ENCODE data around the gene TMEM120A.

Gene TMEM120A

DNA sequence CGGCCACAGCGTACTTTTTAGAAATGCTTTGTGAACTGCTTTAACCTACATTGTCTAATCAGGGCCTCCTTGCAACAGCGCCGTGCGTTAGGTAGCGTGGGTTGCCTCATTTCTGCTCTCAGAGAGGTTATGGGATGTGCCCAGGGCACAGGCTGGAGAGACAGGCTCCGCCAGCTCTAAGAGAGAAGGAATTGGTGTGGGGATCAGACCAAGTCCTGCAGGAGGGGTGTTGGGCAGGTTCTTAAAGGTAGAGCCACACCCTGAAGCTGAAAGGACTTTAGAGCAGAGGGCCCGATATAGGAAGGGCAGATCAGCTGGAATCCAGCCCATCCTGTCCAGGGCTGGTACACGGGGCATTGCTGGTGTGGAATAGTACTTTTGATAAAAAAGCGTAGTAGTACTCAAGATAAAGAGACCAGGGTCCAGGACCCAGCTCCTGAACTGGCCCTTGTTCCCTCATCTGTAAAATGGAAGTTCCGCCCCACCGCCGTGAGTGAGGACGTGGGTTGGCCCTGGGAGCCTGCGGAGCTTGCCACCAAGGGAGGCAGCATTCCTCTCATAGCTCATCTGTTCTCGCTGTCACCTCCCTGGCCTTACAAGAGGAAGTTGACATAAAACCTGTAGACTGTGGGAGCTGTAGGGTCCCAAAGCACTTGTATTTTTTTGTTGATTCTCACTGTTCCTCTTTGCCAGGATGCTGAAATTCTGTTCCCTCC lies 37.2 kb downstream of the TMEM120A start:
- DNase-seq (ENCODE audit: low spot score), result no peak

DNA sequence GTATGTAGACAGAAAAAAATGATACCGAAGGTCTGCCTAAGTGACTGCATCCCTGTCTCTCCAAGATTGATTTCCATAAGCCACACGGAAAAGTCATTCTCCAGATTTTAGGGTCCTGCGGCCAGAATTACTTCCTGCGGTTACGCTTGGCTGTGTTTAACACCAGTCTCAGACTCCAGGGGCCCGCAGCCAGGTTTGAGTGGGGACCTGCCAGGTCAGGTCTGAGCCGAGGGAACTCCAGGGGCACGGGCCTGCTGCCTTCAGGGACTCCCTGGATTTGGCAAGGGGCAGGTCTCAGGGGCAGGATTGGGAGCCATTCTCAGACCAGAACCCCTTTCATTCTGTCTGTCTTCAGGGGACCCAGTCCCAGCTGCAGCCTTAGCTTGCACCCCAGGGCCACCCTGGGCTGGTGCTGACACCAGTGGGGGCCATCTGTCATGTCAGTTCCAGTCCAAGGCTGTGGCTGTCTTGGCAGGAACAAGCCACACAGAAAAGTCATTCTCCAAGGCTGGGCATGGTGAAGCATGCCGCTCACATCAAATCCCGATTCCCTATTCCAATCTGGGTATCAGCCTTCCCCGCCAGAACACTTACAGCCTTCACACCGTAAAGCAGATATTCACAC lies 39.0 kb downstream of the TMEM120A start:
- no peak for DNase-seq (ENCODE audit: low spot score)

DNA sequence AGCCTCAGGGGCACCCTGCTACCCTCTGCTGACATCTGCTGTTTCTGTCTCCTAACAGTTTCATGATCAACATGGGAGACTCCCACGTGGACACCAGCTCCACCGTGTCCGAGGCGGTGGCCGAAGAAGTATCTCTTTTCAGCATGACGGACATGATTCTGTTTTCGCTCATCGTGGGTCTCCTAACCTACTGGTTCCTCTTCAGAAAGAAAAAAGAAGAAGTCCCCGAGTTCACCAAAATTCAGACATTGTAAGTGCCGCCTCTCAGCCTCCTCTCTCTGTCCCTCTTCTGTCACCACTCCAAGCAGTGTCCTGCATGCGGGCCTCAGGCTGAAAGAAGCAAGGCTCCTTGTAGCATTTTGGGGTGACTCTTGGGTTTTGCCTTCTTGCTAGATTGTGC lies 40.5 kb downstream of the TMEM120A start:
- no peak for DNase-seq (ENCODE audit: low spot score)

DNA sequence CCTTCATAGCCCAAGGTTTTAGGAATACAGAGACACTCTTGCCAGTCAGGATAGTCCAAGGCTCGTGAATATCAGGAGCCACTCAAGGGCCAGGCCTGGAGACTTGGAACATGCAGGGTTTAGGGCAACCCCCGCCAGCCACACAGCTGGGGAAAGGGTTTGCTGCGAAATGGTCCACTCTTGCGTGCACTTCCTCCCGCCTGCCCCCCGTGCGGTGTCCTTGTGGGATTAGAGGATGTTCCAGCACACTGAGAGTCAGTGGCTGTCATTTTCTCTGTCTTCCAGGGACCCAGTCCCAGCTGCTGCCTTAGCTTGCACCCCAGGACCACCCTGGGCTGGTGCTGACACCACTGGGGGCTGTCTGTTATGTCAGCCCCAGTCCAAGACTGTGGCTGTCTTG lies 41.0 kb downstream of the TMEM120A start:
- DNase-seq (ENCODE audit: low spot score), result no peak

DNA sequence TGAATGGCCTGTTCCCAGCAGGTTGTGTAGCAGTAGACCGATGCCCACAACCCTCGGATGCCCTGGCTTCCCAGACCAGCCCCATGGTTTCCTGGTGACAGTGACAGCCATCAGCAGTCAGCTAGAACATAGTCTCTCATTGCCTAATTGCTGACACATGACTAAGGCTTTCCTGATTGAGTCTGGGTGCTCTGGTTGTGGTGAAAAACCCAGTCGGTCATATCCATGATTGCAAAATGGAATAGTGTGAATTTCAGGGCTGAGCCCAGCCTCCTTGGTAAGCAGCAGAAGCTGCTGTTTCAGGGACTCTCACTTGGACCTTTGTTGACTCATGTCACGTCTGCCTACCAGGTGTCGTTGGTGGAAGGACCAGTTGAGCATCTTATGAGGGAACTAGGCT lies 42.9 kb downstream of the TMEM120A start:
- no peak for DNase-seq (ENCODE audit: low spot score)

DNA sequence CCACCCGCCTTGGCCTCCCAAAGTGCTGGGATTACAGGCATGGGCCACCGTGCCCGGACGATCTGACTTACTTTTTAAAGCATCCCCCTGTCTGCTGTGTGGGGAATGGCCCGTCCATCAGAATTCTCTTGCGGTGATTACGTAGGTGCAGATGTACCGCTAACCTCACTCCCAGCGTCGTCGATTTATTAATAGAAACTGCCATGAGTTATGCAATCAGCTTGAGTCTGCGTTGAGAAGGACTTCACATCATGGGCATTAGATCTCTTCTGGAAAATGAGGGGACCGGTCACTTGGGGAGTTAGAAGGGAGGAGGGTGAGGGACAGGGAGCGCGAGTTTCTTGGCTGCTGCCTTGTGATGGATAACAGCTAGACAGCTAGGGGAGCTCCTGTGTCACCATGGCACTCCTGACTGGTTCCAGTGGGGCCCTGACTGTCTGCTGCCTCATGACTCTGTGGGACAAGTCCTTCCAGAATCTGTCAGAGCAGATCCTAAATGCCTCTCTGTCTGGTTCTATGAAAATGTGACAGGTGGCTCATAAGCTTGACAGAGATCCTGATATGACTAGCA lies 44.2 kb downstream of the TMEM120A start:
- DNase-seq (ENCODE audit: low spot score), result no peak

DNA sequence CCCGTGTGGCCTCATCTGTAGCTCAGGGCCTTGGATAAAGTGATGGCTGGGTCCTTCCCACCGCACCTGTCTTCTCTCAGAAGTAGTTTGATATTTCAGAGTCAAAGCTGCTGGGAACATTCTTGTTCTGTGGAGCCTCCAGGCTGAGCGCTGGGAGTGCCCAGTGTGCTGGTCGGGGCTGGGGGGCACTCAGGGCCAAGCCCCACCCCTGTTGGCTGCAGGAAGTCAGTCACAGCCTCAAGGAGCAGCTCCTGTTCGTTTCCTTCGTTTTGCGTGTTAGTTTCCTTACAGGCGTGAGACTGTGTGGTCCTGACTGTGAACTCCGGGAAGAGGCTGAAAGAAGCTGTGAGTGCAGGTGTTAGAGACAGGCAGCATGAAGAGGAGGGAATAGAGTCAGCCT lies 46.2 kb downstream of the TMEM120A start:
- DNase-seq (ENCODE audit: low spot score), result no peak

DNA sequence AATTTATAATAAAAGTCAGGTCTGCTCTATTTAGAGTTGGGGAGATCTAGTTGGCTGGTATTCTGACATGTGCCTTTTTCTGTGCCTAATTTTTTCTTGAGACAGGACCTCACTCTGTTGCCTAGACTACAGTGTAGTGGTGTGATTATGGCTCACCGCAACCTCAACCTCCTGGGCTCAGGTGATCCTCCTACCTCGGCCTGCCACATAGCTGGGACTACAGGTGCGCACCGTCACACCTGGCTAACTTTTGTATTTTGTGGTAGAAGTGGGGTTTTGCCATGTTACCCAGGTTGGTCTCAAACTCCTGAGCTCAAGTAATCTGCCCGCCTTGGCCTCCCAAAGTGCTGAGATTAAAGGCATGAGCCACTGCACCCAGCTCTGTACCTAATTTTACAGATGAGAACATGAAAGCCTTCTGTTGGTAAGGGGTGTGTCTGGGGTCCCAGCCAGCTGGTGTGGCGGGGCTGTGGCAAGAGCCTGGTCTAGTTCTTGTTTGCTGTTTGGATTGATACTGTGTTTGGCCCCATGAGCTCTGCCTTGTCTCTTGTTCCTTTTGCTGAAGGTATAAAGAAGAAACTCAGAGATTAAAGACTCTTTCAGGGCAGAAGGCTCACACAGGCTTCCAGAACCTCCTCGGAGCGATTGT lies 48.1 kb downstream of the TMEM120A start:
- DNase-seq (ENCODE audit: low spot score), result no peak

DNA sequence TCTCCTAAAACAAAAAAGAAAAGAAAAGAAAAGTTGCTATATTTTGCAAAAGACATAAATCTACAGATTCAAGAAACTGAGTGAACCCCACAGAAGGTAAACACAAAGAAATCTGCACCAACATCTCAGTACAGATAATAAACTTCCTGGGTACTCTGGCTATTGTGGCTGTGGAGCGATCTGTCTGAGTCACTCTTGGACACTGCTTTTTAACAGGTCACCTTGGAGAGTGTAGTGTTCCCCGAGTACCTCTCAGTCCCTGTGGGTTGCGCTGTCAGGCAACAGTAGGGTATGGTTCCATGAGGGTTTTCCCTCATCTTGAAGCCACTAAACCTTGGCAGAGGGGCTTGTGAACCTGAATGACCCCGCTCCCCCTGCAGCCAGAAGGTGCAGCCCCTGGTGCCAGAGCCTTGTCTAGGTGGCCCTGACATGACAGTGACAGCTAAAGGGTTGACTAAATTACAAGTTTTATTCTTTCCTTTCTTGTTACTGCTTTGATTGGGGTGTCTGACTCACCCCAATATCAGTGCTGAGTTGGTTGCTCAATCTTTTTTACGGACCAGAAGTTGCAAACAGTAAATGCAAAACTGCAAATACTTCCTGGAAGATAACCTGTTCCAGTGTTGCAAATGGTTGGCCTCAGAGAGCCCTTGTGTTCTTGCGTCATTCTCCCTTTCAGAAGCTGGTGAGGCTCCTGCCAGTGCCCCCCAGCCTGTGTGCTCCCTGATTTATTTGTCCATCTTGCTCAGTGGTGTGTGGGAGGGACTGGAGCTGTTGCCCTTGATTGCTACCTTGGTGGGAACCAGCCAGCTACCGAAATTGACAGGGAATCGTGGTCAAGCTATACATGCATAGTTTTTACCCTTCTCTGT lies 48.9 kb downstream of the TMEM120A start:
- no peak for DNase-seq (ENCODE audit: low spot score)

DNA sequence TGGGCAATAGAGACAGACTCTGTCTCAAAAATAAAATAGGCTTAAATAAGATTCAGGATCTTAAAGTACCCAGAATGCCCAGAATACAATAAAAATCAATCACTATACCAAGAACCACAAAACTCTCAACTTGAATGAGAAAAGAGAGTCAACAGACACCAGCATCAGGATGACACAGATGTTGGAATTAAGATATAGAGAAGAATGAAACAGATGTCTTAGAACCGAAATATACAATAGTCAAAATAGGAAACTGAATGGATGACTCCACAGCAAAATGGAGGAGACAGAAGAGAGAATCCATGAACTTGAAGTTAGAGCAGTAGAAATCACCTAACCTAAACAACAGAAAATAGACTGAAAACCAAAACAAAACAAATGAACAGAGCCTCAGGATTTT lies 49.9 kb downstream of the TMEM120A start:
- DNase-seq (ENCODE audit: low spot score), result no peak

DNA sequence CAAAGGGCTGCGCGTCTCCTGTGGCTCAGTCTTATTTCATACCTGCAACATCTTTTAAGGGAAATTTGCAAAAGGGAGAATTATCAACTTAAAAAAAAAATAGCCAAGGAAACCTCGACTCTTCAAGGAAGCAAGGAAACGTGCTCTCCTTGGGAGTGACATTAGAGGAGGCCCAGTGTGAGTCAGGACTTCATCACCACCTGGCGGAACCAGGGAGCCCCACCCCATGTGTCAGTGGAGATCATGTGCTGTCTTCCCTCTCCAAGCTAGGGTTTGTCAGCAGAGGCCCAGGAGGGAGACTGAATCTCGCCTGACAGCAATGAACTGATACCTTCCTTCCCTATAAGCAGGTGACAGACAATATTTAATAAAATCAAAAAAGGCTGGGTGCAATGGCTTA lies 50.5 kb downstream of the TMEM120A start:
- no peak for DNase-seq (ENCODE audit: low spot score)

DNA sequence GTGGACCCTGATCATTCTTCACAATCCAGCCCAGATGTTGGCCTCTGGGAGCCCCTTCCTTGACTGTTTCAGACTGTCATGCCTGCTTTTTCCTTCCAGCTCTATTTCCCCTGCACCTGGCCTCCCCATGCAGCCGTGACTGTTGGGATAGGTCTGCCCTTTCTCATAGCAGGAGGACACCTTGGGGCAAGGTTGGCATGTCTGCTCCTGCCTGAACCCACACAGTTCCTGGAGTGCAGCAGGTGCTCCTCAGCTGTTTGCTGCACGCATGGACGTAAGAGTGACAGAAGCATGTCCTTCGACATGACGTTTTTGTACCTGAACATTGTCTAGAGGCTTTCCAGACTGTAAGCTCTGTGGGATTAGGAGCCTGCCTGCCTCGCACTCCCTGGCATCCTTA lies 55.5 kb downstream of the TMEM120A start:
- DNase-seq (ENCODE audit: low spot score), result no peak

DNA sequence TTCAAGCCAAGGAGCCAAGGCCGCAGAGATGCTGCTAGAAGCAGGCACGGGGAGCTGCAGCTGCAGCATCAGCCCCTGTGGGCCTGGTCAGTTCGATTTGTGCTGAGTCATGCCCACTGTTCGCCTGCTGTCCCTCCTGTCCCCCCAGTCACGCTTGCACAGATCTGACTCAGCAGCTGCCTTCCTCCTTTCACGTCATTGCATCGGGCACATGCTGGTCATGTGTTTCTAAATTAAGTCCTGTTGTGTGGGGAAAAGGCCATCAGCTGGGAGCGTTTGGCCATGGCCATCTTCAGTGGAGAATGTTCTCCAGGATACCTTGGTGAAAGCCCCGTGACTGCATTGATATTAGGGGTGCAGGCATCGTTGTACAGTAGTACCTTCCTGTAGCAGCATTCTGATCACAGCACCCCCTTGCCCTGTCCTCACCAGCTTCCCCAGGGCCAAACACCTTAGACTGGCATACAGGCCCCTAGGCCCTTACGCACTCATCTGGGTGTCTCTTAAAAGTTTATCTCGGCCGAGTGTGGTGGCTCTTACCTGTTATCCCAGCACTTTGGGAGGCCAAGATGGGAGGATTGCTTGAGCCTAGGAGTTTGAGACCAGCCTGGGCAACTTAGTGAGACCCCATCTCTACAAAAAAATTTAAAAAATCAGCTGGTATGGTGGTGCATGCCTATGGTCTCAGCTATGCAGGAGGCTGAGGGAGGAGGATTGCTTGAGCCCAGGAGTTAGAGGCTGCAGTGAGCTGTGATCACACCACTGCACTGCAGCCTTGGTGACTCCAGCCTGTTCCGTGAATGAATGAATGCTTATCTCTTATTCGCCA lies 56.2 kb downstream of the TMEM120A start:
- no peak for DNase-seq (ENCODE audit: low spot score)

Data from CD4-positive, alpha-beta T cell treated with Interleukin-15 for 4 hours (primary cell).